GM12878 (cell line): Measurements from ENCODE around the gene NIPAL3. TPM values are rescaled to one million over a fixed set of nuclear protein-coding genes. Genes with fewer than 3 reads are reported as not detected.

Experiments used
- ATAC-seq: fragments of 200-7000 bp; cut with Tn5 transposase; 3 replicates; pipeline ENCODE4 v1.9.1; 2020; ENCODE audit warnings: mild to moderate bottlenecking, moderate library complexity
- BruUV-seq: library from RNA; stranded (reverse); fragments of 400-500 nt; replicated peaks from 2 replicates; lab custom pipeline; 2021; lab: Mats Ljungman, UMichigan
- CTCF ChIA-PET: fragments of 300-600 bp; sonication (Branson Sonifier 250); formaldehyde crosslinking; extraction: SDS; loops from one replicate; lab custom pipeline; 2021; ENCODE audit warnings: inconsistent platforms; lab: Yijun Ruan, JAX
- POLR2A ChIA-PET: fragments of 350-600 bp; formaldehyde crosslinking; extraction: SDS; loops from one replicate; lab custom pipeline; 2021; ENCODE audit warnings: inconsistent platforms; lab: Charles Lee
- RAD21 ChIA-PET: fragments of 300-600 bp; sonication (Branson Sonifier 250); formaldehyde crosslinking; loops from one replicate; lab custom pipeline; 2023; ENCODE audit warnings: antibody characterized with exemption; ENCODE audit not compliant: unreplicated experiment; lab: Charles Lee
- SMC1A ChIA-PET: fragments of 300-600 bp; sonication (Branson Sonifier 250); formaldehyde crosslinking; loops from one replicate; lab custom pipeline; 2023; ENCODE audit not compliant: unreplicated experiment, uncharacterized antibody; lab: Charles Lee
- DNase-seq: peaks from one replicate; pipeline ENCODE4 v3.0.0-alpha.2; 2011; ENCODE audit warnings: low read depth, low spot score
- FAIRE-seq: peaks from 3 replicates; lab custom pipeline; 2011; peaks lifted over from hg19 to GRCh38; lab: Jason Lieb, UNC
- H2AFZ ChIP-seq: 2 replicates; pipeline ENCODE4 v1.6.0; 2011; ENCODE audit warnings: low read depth, low read length, control low read depth; ENCODE audit not compliant: control insufficient read depth
- H3K27ac ChIP-seq: 2 replicates; pipeline ENCODE4 v1.5.1; 2011; ENCODE audit warnings: control low read depth; ENCODE audit not compliant: control insufficient read depth, insufficient read depth
- H3K27me3 ChIP-seq, 2 experiments: replicated peaks in 1 of 2; 2 replicates each; pipeline versions ENCODE4 v1.6.0 to v1.6.1; 2011; ENCODE audit warnings: low read length in 1 of 2; ENCODE audit not compliant: control insufficient read depth in 2 of 2, insufficient read depth in 2 of 2
- H3K36me3 ChIP-seq, 2 experiments: 2 replicates each; pipeline ENCODE4 v1.5.1; 2011; ENCODE audit warnings: low read length in 1 of 2; ENCODE audit not compliant: control insufficient read depth in 2 of 2, insufficient read depth in 2 of 2
- H3K4me1 ChIP-seq: 2 replicates; pipeline ENCODE4 v1.6.1; 2011; ENCODE audit warnings: mild to moderate bottlenecking, low read length, moderate library complexity, mixed read lengths; ENCODE audit not compliant: control insufficient read depth, insufficient read depth
- H3K4me2 ChIP-seq: 2 replicates; pipeline ENCODE4 v1.6.0; 2011; ENCODE audit warnings: control low read depth; ENCODE audit not compliant: control insufficient read depth, insufficient read depth
- H3K4me3 ChIP-seq: fragments of 200-600 bp; sonication (generic); 2 replicates; pipeline ENCODE4 v1.5.1; 2016
- H3K79me2 ChIP-seq: 2 replicates; pipeline ENCODE4 v1.6.0; 2011; ENCODE audit warnings: low read length; ENCODE audit not compliant: control insufficient read depth, insufficient read depth
- H3K9ac ChIP-seq: 2 replicates; pipeline ENCODE4 v1.8.0; 2011; ENCODE audit warnings: low read length, control low read depth, mixed read lengths; ENCODE audit not compliant: control insufficient read depth, insufficient read depth
- H3K9me3 ChIP-seq: replicated peaks from 3 replicates; pipeline ENCODE4 v1.5.1; 2011; ENCODE audit warnings: mild to moderate bottlenecking, low read length; ENCODE audit not compliant: control insufficient read depth, insufficient read depth
- H4K20me1 ChIP-seq: 2 replicates; pipeline ENCODE4 v1.6.0; 2011; ENCODE audit not compliant: control insufficient read depth, insufficient read depth
- CHD1 ChIP-seq: IDR thresholded peaks from 2 replicates; pipeline ENCODE4 v1.6.1; 2012; ENCODE audit warnings: low read depth, low read length, improper control_type of control experiment
- CHD4 ChIP-seq: fragments of 200-600 bp; sonication (generic); IDR thresholded peaks from 2 replicates; pipeline ENCODE4 v1.6.1; 2016; ENCODE audit warnings: mild to moderate bottlenecking
- RAD51 ChIP-seq: fragments of 450-650 bp; IDR thresholded peaks from 2 replicates; pipeline ENCODE4 v1.6.1; 2016; ENCODE audit warnings: moderate library complexity, mild to moderate bottlenecking, inconsistent platforms
- SMARCA5 ChIP-seq: fragments of 450-650 bp; IDR thresholded peaks from 2 replicates; pipeline ENCODE4 v1.6.1; 2017; ENCODE audit warnings: mild to moderate bottlenecking
- WGBS: methylation state at CpG from one replicate; pipeline ENCODE4 v1.1.6; 2016; ENCODE audit warnings: low lambda C conversion rate; ENCODE audit not compliant: insufficient replicate concordance, insufficient coverage; ENCODE audit errors: missing lambda C conversion rate; 5-methylcytosine and 5-hydroxymethylcytosine counted together
- in situ Hi-C: fragments of 300-500 bp; cut with MboI; formaldehyde crosslinking; loops from 9 replicates; pipeline ENCODE4 v1.14.3; 2018; ENCODE audit warnings: mixed read lengths
- intact Hi-C: fragments of 100-400 bp; cut with micrococcal nuclease; formaldehyde crosslinking; loops from one replicate; pipeline ENCODE4 v1.14.2; 2022; ENCODE audit not compliant: unreplicated experiment
- polyA plus RNA-seq, 11 experiments: library from polyadenylated mRNA; depleted of rRNA in 4 of 11; unstranded in 6 of 11; stranded (reverse) in 5 of 11; fragments of >200 nt; fragmentation: Nextera tagmentation in 4 of 11; fragmentation: Illumina TruSeq in 1 of 11; extraction: Ambion mirVana in 4 of 11; extraction: Trizol in 1 of 11; gene quantifications; 1 replicate in 1 of 11; 2 replicates in 10 of 11; pipeline versions ENCODE4 v1.2.1 to v1.2.3, GENCODE V29; 2011 to 2016; ENCODE audit warnings: inconsistent platforms in 2 of 11, missing spikeins in 2 of 11, low read depth in 1 of 11
- total RNA-seq, 4 experiments: library from RNA; depleted of rRNA in 3 of 4; stranded (reverse); fragments of >200 nt in 3 of 4; fragmentation: Illumina TruSeq in 1 of 4; extraction: Trizol in 1 of 4; gene quantifications; 2 replicates each; pipeline versions ENCODE4 v1.2.1 to v1.2.3, GENCODE V29; 2013 to 2021
- TF ChIP-seq, protein P1 (sequence below): IDR thresholded peaks from 2 replicates; pipeline ENCODE4 v1.6.1; 2011; ENCODE audit warnings: borderline replicate concordance, low read depth, mild to moderate bottlenecking, moderate library complexity, mixed read lengths, low read length; ENCODE audit not compliant: insufficient read depth; ENCODE audit errors: extremely low read length

Gene NIPAL3
- total and polyA plus RNA-seq, 10 of the 15 experiments (the other 5 are each of a cell fraction or from before 2014, with no cell fraction given), result 2.1 to 9.4 (median 4.2) TPM

- TF ChIP-seq SMARCA5 (no peak), CHD4 (no peak)
Observed at GRCh38 chr1:24505816-24506215, 90.2 kb downstream of the NIPAL3 start (continued).

- no peak for FAIRE-seq
- Histone ChIP-seq H3K27ac (no peak overlapping the region), H3K79me2 (no peaks in the 10 kb centered on the region), H3K4me2 (no peak overlapping the region), H3K4me1 (peaks cover under 1% of the 10 kb centered on the region; the same call in 1 of the 2 replicates), H2AFZ (no peak overlapping the region), H3K9ac (no peak overlapping the region), H3K4me3 (no peak overlapping the region), H3K27me3 (peaks cover 5 to 16% of the 10 kb centered on the region in 2 experiments), H3K9me3 (no peaks in the 10 kb centered on the region), H3K36me3 (no peaks in the 10 kb centered on the region), H4K20me1 (no peaks in the 10 kb centered on the region; the same call in 1 of the 2 replicates)
- CTCF ChIA-PET, result no interaction called here
- TF ChIP-seq, protein P1, sequence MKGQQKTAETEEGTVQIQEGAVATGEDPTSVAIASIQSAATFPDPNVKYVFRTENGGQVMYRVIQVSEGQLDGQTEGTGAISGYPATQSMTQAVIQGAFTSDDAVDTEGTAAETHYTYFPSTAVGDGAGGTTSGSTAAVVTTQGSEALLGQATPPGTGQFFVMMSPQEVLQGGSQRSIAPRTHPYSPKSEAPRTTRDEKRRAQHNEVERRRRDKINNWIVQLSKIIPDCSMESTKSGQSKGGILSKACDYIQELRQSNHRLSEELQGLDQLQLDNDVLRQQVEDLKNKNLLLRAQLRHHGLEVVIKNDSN, result peak; percentile 34
- TF ChIP-seq RAD51 (peak; percentile 23; the same call in 1 of the 2 replicates), CHD1 (no peak)
- POLR2A ChIA-PET, result interaction anchor here (0.6 kb wide), 1 partner anchor 214 kb away, joined by 4 read pairs; no protein-coding TSS in a partner anchor
- WGBS, result 28% methylated on average over 5 of the region's 5 CpGs
- DNase-seq, result no peak
- in situ Hi-C loops (no loop called here), intact Hi-C loops (no loop called here)
- SMC1A ChIA-PET, result no interaction called here
- no peak for ATAC-seq
- RAD21 ChIA-PET, result no interaction called here
- no TSS peak for BruUV-seq
Observed at GRCh38 chr1:24506691-24507381, 91.2 kb downstream of the NIPAL3 start.
